Endothelial cell of umbilical vein (primary cell): ENCODE measurements around the gene HOXC13. TPM values are rescaled to one million over a fixed set of nuclear protein-coding genes. Genes with fewer than 3 reads are reported as not detected.
A peak's percentile ranks its signal among the peaks of the same experiment; 100 is the strongest.

Experiments
- BruUV-seq: library from RNA; stranded (reverse); fragments of 400-500 nt; replicated peaks from 2 replicates; lab custom pipeline; 2021; lab: Mats Ljungman, UMichigan
- CTCF ChIA-PET: fragments of 300-600, 350-600 bp; sonication (Branson Sonifier 250); formaldehyde crosslinking; loops from one replicate; lab custom pipeline; 2021; ENCODE audit warnings: antibody characterized with exemption, inconsistent platforms; lab: Charles Lee
- POLR2A ChIA-PET: fragments of 300-600, 350-600 bp; sonication (Branson Sonifier 250); formaldehyde crosslinking; loops from one replicate; lab custom pipeline; 2021; ENCODE audit warnings: antibody characterized with exemption, inconsistent platforms; lab: Charles Lee
- DNase-seq: peaks from one replicate; pipeline ENCODE4 v3.0.0-alpha.2; 2011; ENCODE audit warnings: low read depth, low spot score
- FAIRE-seq: peaks from 2 replicates; lab custom pipeline; 2011; peaks lifted over from hg19 to GRCh38; lab: Jason Lieb, UNC
- H2AFZ ChIP-seq: 2 replicates; pipeline ENCODE4 v1.6.0; 2012; ENCODE audit warnings: low read depth, low read length, control low read depth, inconsistent platforms
- H3K27ac ChIP-seq: 2 replicates; pipeline ENCODE4 v1.5.1; 2011; ENCODE audit warnings: low read depth, mild to moderate bottlenecking, control low read depth, low read length, moderate library complexity; ENCODE audit not compliant: insufficient read depth
- H3K27me3 ChIP-seq, 2 experiments: 2 replicates each; pipeline versions ENCODE4 v1.6.0 to v1.6.1; 2011; ENCODE audit warnings: low read length in 2 of 2, mixed read lengths in 1 of 2; ENCODE audit not compliant: control insufficient read depth in 2 of 2, insufficient read depth in 2 of 2
- H3K36me3 ChIP-seq, 2 experiments: 2 replicates in 1 of 2; 3 replicates in 1 of 2; pipeline ENCODE4 v1.5.1; 2011; ENCODE audit warnings: low read length in 2 of 2, mild to moderate bottlenecking in 1 of 2, moderate library complexity in 1 of 2; ENCODE audit not compliant: control insufficient read depth in 2 of 2, insufficient read depth in 2 of 2; ENCODE audit errors: extremely low read depth in 1 of 2
- H3K4me1 ChIP-seq: 3 replicates; pipeline ENCODE4 v1.5.1; 2011; ENCODE audit warnings: mild to moderate bottlenecking, low read length; ENCODE audit not compliant: control insufficient read depth, insufficient read depth; ENCODE audit errors: extremely low read depth
- H3K4me2 ChIP-seq: 2 replicates; pipeline ENCODE4 v1.6.1; 2011; ENCODE audit warnings: low read length, control low read depth, mixed read lengths; ENCODE audit not compliant: insufficient read depth
- H3K4me3 ChIP-seq, 3 experiments: fragments of 200-600 bp in 1 of 3; sonication (generic), shearing (Covaris generic) in 1 of 3; replicated peaks in 1 of 3; 2 replicates each; pipeline ENCODE4 v1.5.1; 2011 to 2016; ENCODE audit warnings: control low read depth in 3 of 3, low read length in 3 of 3, mild to moderate bottlenecking in 2 of 3, inconsistent platforms in 1 of 3, low read depth in 1 of 3, moderate library complexity in 1 of 3; ENCODE audit not compliant: insufficient read depth in 1 of 3
- H3K79me2 ChIP-seq: 2 replicates; pipeline ENCODE4 v1.6.0; 2012; ENCODE audit warnings: low read length, inconsistent platforms; ENCODE audit not compliant: control insufficient read depth, insufficient read depth
- H3K9ac ChIP-seq: replicated peaks from 2 replicates; pipeline ENCODE3; 2011; ENCODE audit warnings: low read length, control low read depth; ENCODE audit not compliant: insufficient read depth; ENCODE audit errors: extremely low read depth
- H3K9me1 ChIP-seq: replicated peaks from 3 replicates; pipeline ENCODE4 v1.6.0; 2011; ENCODE audit warnings: mild to moderate bottlenecking, low read length; ENCODE audit not compliant: control insufficient read depth, insufficient read depth; ENCODE audit errors: extremely low read depth
- H3K9me3 ChIP-seq: replicated peaks from 2 replicates; pipeline ENCODE4 v1.5.1; 2012; ENCODE audit warnings: low read length, inconsistent platforms; ENCODE audit not compliant: control insufficient read depth, insufficient read depth
- H4K20me1 ChIP-seq: replicated peaks from 2 replicates; pipeline ENCODE3; 2011; ENCODE audit warnings: mild to moderate bottlenecking, low read length; ENCODE audit not compliant: control insufficient read depth, insufficient read depth; ENCODE audit errors: extremely low read depth
- EZH2 ChIP-seq: IDR thresholded peaks from 2 replicates; pipeline ENCODE4 v1.6.1; 2012; ENCODE audit warnings: borderline replicate concordance, low read depth, mild to moderate bottlenecking, moderate library complexity, low read length, inconsistent platforms; ENCODE audit not compliant: severe bottlenecking
- FOS ChIP-seq: IDR thresholded peaks from 2 replicates; pipeline ENCODE4 v1.6.1; 2011; ENCODE audit warnings: mild to moderate bottlenecking, low read length, moderate library complexity, borderline replicate concordance; ENCODE audit not compliant: insufficient read depth
- JUN ChIP-seq: IDR thresholded peaks from 2 replicates; pipeline ENCODE4 v1.6.1; 2011; ENCODE audit warnings: borderline replicate concordance, low read depth; ENCODE audit not compliant: insufficient read length, insufficient read depth
- dilution Hi-C: fragments of 300-500 bp; cut with MboI; formaldehyde crosslinking; loops from one replicate; pipeline ENCODE4 v1.15.0; 2019; ENCODE audit warnings: low sequenced_read_pairs; ENCODE audit not compliant: extremely low pct_ligation_motif_present
- intact Hi-C: fragments of 100-400 bp; cut with micrococcal nuclease; formaldehyde crosslinking; loops from one replicate; pipeline ENCODE4 v1.10.0; 2022
- polyA plus RNA-seq, 4 experiments: library from polyadenylated mRNA; depleted of rRNA in 3 of 4; stranded (reverse) in 3 of 4; unstranded in 1 of 4; fragments of >200 nt; gene quantifications; 2 replicates each; pipeline versions ENCODE4 v1.2.1 to v1.2.3, GENCODE V29; 2011 to 2012; ENCODE audit warnings: missing spikeins in 1 of 4
- total RNA-seq: library from RNA; stranded (reverse); gene quantifications from 2 replicates; pipeline ENCODE4 v1.2.3, GENCODE V29; 2021
- TF ChIP-seq, protein P1 (sequence below), 2 donors: IDR thresholded peaks; 1 replicate in 1 of 2; 2 replicates in 1 of 2; pipeline ENCODE4 v1.5.1; 2011; ENCODE audit warnings: low read length in 2 of 2, mild to moderate bottlenecking in 2 of 2, moderate library complexity in 2 of 2, control low read depth in 1 of 2, inconsistent platforms in 1 of 2, low read depth in 1 of 2; ENCODE audit not compliant: insufficient read depth in 1 of 2; ENCODE audit errors: extremely low read depth in 1 of 2

The HOXC13 gene
- total and polyA plus RNA-seq, 2 donors (not counting 3 experiments of a cell fraction or from before 2014, with no cell fraction given), result not detected

DNA sequence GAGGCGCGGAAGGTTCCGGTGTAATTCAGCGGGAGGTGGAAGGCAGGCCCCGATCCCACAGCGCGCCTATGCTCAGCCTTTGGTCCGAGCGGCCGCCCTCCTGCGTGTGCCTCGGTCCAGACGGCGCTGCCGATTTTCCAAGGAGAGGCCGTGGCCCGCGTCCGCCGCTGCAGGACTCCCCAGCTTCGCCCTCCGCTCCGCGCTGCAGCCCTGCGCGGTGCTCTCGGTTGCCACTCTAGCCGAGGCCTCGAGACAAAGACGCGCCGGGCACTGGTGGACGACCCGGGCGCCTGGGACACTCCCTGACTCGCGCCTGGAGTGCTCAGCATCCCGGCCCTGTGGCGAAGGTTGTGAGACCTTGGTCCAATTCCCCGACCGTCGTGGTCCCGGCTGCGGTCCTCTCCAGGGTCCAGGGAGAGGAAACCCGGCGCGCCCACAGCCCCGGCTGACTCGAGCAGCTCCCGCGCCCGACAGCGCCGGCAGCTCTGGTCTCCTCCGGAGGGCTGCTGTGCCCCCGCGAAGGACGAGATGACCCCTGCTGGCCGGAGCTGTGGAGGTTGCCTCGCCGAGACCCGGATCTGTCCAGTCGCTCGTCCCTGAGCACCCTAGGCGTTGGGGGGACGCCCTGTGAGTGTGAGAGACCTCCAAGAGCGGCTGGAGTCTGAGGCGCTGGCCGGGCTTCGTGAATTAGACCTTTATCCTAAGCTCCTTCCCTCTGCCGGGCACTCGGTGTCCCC, 22.6 kb downstream of the HOXC13 start:
- Histone ChIP-seq H2AFZ (no peak overlapping the region), H4K20me1 (no peaks in the 10 kb centered on the region), H3K4me2 (no peak overlapping the region), H3K36me3 (no peaks in the 10 kb centered on the region), H3K4me1 (no peaks in the 10 kb centered on the region), H3K9me3 (no peaks in the 10 kb centered on the region), H3K9ac (no peak overlapping the region), H3K27me3 (peaks cover 89 to 98% of the 10 kb centered on the region in 2 experiments), H3K79me2 (no peaks in the 10 kb centered on the region), H3K4me3 (no peak overlapping the region), H3K27ac (no peak overlapping the region), H3K9me1 (no peaks in the 10 kb centered on the region)
- POLR2A ChIA-PET, result no interaction called here
- intact Hi-C loops, result no loop called here
- dilution Hi-C loops, result no loop called here
- TF ChIP-seq EZH2 (peak; percentile 97), FOS (no peak)
- BruUV-seq, result no TSS peak
- CTCF ChIA-PET, result interaction anchor here (1.0 kb wide), 1 partner anchor 24 kb away, joined by 3 read pairs; the partner anchor contains the start of gene HOXC10
- FAIRE-seq (no peak), DNase-seq (no peak)

DNA sequence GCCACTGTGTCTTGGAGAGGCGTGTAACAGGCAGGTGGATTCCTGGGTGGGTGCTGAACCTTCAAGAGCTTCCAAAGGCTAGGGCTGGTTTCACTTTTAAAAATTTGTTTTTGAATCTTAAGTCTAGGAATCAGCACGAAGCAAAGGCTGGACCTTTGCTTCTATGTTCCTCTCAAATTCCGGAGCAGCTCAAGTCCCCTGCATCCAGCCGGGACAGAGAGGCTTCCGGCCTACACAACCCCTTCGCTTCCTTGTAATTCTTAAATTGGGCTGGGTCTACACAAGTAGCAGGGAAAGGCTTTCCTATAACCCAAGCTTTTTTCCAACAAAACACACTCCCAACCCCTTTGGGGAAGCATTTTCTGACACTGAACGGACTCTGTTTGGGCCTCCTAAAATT, 24.4 kb downstream of the HOXC13 start:
- peaks cover 89 to 99% of the 10 kb centered on the region in 2 experiments for H3K27me3 ChIP-seq
- CTCF ChIA-PET, result no interaction called here

More for the DNA sequence above, 24.4 kb downstream of the HOXC13 start:
- no peak overlapping the region for H3K27ac ChIP-seq
- no peak overlapping the region for H2AFZ ChIP-seq
- H3K9me3 ChIP-seq, result no peaks in the 10 kb centered on the region
- H3K4me2 ChIP-seq, result no peak overlapping the region
- DNase-seq, result no peak
- no TSS peak for BruUV-seq
- H3K4me1 ChIP-seq, result no peaks in the 10 kb centered on the region
- FAIRE-seq, result no peak
- H3K4me3 ChIP-seq, result no peak overlapping the region
- no peak for TF ChIP-seq FOS
- TF ChIP-seq, protein P1, sequence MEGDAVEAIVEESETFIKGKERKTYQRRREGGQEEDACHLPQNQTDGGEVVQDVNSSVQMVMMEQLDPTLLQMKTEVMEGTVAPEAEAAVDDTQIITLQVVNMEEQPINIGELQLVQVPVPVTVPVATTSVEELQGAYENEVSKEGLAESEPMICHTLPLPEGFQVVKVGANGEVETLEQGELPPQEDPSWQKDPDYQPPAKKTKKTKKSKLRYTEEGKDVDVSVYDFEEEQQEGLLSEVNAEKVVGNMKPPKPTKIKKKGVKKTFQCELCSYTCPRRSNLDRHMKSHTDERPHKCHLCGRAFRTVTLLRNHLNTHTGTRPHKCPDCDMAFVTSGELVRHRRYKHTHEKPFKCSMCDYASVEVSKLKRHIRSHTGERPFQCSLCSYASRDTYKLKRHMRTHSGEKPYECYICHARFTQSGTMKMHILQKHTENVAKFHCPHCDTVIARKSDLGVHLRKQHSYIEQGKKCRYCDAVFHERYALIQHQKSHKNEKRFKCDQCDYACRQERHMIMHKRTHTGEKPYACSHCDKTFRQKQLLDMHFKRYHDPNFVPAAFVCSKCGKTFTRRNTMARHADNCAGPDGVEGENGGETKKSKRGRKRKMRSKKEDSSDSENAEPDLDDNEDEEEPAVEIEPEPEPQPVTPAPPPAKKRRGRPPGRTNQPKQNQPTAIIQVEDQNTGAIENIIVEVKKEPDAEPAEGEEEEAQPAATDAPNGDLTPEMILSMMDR (IDR thresholded peaks at IDR 0.05; ENCODE audit: extremely low read depth in 1 of 2, insufficient read depth in 1 of 2, low read depth in 1 of 2, low read length in 2 of 2), result no peak
- TF ChIP-seq JUN, result no peak
- TF ChIP-seq EZH2, result peak; percentile 46
- no peaks in the 10 kb centered on the region for H3K36me3 ChIP-seq
- intact Hi-C loops (no loop called here), dilution Hi-C loops (no loop called here)
- no peak overlapping the region for H3K9ac ChIP-seq
- no peaks in the 10 kb centered on the region for H3K9me1 ChIP-seq
- POLR2A ChIA-PET, result no interaction called here
- no peaks in the 10 kb centered on the region for H4K20me1 ChIP-seq
- H3K79me2 ChIP-seq, result no peaks in the 10 kb centered on the region
